Osteoblast (primary cell): ENCODE results near the gene CEP350. TPM values are rescaled to one million over a fixed set of nuclear protein-coding genes. Genes with fewer than 3 reads are reported as not detected.

Source experiments
- DNase-seq: peaks from one replicate; pipeline ENCODE4 v3.0.0; 2011; ENCODE audit warnings: low spot score, mixed read lengths; ENCODE audit not compliant: insufficient read length; ENCODE audit errors: missing footprints
- H2AFZ ChIP-seq: 2 replicates; pipeline ENCODE4 v1.6.0; 2011; ENCODE audit warnings: mild to moderate bottlenecking, low read length
- H3K27ac ChIP-seq: 2 replicates; pipeline ENCODE4 v1.5.1; 2011; ENCODE audit warnings: mild to moderate bottlenecking, low read depth, low read length, moderate library complexity
- H3K27me3 ChIP-seq: 2 replicates; pipeline ENCODE4 v1.6.0; 2012; ENCODE audit warnings: mild to moderate bottlenecking, control low read depth, inconsistent platforms, low read length, moderate library complexity; ENCODE audit not compliant: insufficient read depth
- H3K36me3 ChIP-seq: 2 replicates; pipeline ENCODE4 v1.5.1; 2011; ENCODE audit warnings: mild to moderate bottlenecking, low read length, control low read depth, moderate library complexity; ENCODE audit not compliant: insufficient read depth
- H3K4me1 ChIP-seq: 2 replicates; pipeline ENCODE4 v1.5.1; 2011; ENCODE audit warnings: mild to moderate bottlenecking, low read length, control low read depth, moderate library complexity; ENCODE audit not compliant: insufficient read depth
- H3K4me2 ChIP-seq: 2 replicates; pipeline ENCODE4 v1.6.0; 2011; ENCODE audit warnings: mild to moderate bottlenecking, low read length; ENCODE audit not compliant: insufficient read depth
- H3K4me3 ChIP-seq: fragments of 200-600 bp; sonication (generic); 3 replicates; pipeline ENCODE4 v1.5.1; 2012; ENCODE audit warnings: mild to moderate bottlenecking, low read length, inconsistent platforms; ENCODE audit not compliant: insufficient read depth
- H3K79me2 ChIP-seq: 2 replicates; pipeline ENCODE4 v1.6.0; 2012; ENCODE audit warnings: mild to moderate bottlenecking, low read length, control low read depth, inconsistent platforms; ENCODE audit not compliant: insufficient read depth
- H3K9me3 ChIP-seq: 2 replicates; pipeline ENCODE4 v1.5.1; 2011; ENCODE audit warnings: low read depth, low read length, control low read depth
- H4K20me1 ChIP-seq: 2 replicates; pipeline ENCODE4 v1.6.0; 2012; ENCODE audit warnings: mild to moderate bottlenecking, low read length, control low read depth; ENCODE audit not compliant: insufficient read depth
- CTCF ChIP-seq: IDR thresholded peaks from 2 replicates; pipeline ENCODE4 v1.5.1; 2011; ENCODE audit warnings: mild to moderate bottlenecking, low read depth, low read length, moderate library complexity; ENCODE audit errors: extremely low read depth
- total RNA-seq: library from RNA; depleted of rRNA; stranded (reverse); fragments of >200 nt; gene quantifications from 2 replicates; pipeline ENCODE4 v1.2.3, GENCODE V29; 2012

The CEP350 gene
- total RNA-seq, 1 donor, result 82.2 TPM

GRCh38 chr1:180103819-180104218 lies 149.2 kb downstream of the CEP350 start:
- no peak for DNase-seq
- no peak overlapping the region for H3K4me3 ChIP-seq
- no peak for TF ChIP-seq CTCF

GRCh38 chr1:180112091-180112490 lies 157.5 kb downstream of the CEP350 start:
- no peak overlapping the region for H3K4me2 ChIP-seq
- no peak overlapping the region for H3K27ac ChIP-seq
- H3K79me2 ChIP-seq, result no peaks in the 10 kb centered on the region
- H3K9me3 ChIP-seq, result no peaks in the 10 kb centered on the region
- H4K20me1 ChIP-seq, result no peaks in the 10 kb centered on the region
- H3K36me3 ChIP-seq, result peaks cover 31% of the 10 kb centered on the region
- H3K4me3 ChIP-seq, result no peak overlapping the region
- no peak for TF ChIP-seq CTCF
- H2AFZ ChIP-seq, result no peak overlapping the region
- no peak for DNase-seq
- no peaks in the 10 kb centered on the region for H3K27me3 ChIP-seq
- H3K4me1 ChIP-seq, result no peaks in the 10 kb centered on the region

More at GRCh38 chr1:180103819-180104218, 149.2 kb downstream of the CEP350 start:
- Histone ChIP-seq H2AFZ (no peak overlapping the region), H3K4me1 (peaks cover 5% of the 10 kb centered on the region), H3K79me2 (no peaks in the 10 kb centered on the region), H3K27ac (no peak overlapping the region), H3K27me3 (no peaks in the 10 kb centered on the region), H3K4me2 (no peak overlapping the region), H4K20me1 (no peaks in the 10 kb centered on the region), H3K9me3 (no peaks in the 10 kb centered on the region), H3K36me3 (peaks cover 24% of the 10 kb centered on the region)

- H3K36me3 ChIP-seq, result peaks cover 31% of the 10 kb centered on the region
- no peak overlapping the region for H3K27ac ChIP-seq
- TF ChIP-seq CTCF, result no peak
- H3K9me3 ChIP-seq, result no peaks in the 10 kb centered on the region
- no peak overlapping the region for H3K4me2 ChIP-seq
- H2AFZ ChIP-seq, result no peak overlapping the region
- no peaks in the 10 kb centered on the region for H3K79me2 ChIP-seq
- no peaks in the 10 kb centered on the region for H4K20me1 ChIP-seq
- no peak overlapping the region for H3K4me3 ChIP-seq
- DNase-seq, result no peak
- H3K4me1 ChIP-seq, result peaks cover 9% of the 10 kb centered on the region
- H3K27me3 ChIP-seq, result no peaks in the 10 kb centered on the region
These were observed 158.5 kb downstream of the CEP350 start for GRCh38 chr1:180112984-180113647.

GRCh38 chr1:180114396-180114945 lies 159.9 kb downstream of the CEP350 start:
- Histone ChIP-seq H3K4me3 (no peak overlapping the region), H2AFZ (no peak overlapping the region), H3K36me3 (peaks cover 28% of the 10 kb centered on the region), H3K4me2 (no peak overlapping the region), H4K20me1 (no peaks in the 10 kb centered on the region), H3K27me3 (no peaks in the 10 kb centered on the region), H3K27ac (no peak overlapping the region), H3K9me3 (no peaks in the 10 kb centered on the region), H3K4me1 (peaks cover 11% of the 10 kb centered on the region), H3K79me2 (no peaks in the 10 kb centered on the region)
- no peak for TF ChIP-seq CTCF
- no peak for DNase-seq
